H9 (cell line): ENCODE measurements around the gene TRAF7. TPM values are rescaled to one million over a fixed set of nuclear protein-coding genes. Genes with fewer than 3 reads are reported as not detected.
A peak's percentile ranks its signal among the peaks of the same experiment; 100 is the strongest.

ENCODE experiments used
- DNase-seq: peaks from one replicate; pipeline ENCODE4 v3.0.0-alpha.2; 2017
- H2AFZ ChIP-seq: one replicate; pipeline ENCODE4 v1.6.1; 2013; ENCODE audit warnings: mild to moderate bottlenecking, low read length, control low read depth, moderate library complexity
- H2AK5ac ChIP-seq: 2 replicates; pipeline ENCODE4 v1.6.1; 2013; ENCODE audit warnings: low read length, control low read depth, mixed read lengths; ENCODE audit not compliant: insufficient read length
- H2BK120ac ChIP-seq: one replicate; pipeline ENCODE4 v1.6.1; 2013; ENCODE audit warnings: low read depth, mild to moderate bottlenecking, low read length, control low read depth, inconsistent platforms; ENCODE audit not compliant: poor library complexity, severe bottlenecking
- H2BK12ac ChIP-seq: 2 replicates; pipeline ENCODE4 v1.6.1; 2013; ENCODE audit warnings: low read length, control low read depth, mixed read lengths, low read depth; ENCODE audit not compliant: insufficient read length
- H2BK15ac ChIP-seq: 2 replicates; pipeline ENCODE4 v1.6.1; 2013; ENCODE audit warnings: low read depth, low read length, control low read depth
- H2BK20ac ChIP-seq: one replicate; pipeline ENCODE4 v1.6.1; 2013; ENCODE audit warnings: low read depth, mild to moderate bottlenecking, low read length, control low read depth, inconsistent platforms; ENCODE audit not compliant: poor library complexity, severe bottlenecking
- H2BK5ac ChIP-seq: 2 replicates; pipeline ENCODE4 v1.6.1; 2013; ENCODE audit warnings: low read length, control low read depth, mixed read lengths; ENCODE audit not compliant: insufficient read length
- H3K14ac ChIP-seq: 2 replicates; pipeline ENCODE4 v1.6.1; 2013; ENCODE audit warnings: low read length, control low read depth; ENCODE audit not compliant: insufficient read depth
- H3K18ac ChIP-seq: 2 replicates; pipeline ENCODE4 v1.6.1; 2013; ENCODE audit warnings: low read depth, mild to moderate bottlenecking, mixed read lengths, low read length, control low read depth; ENCODE audit not compliant: insufficient read length
- H3K23ac ChIP-seq: 2 replicates; pipeline ENCODE4 v1.6.1; 2013; ENCODE audit warnings: low read length, control low read depth, mixed read lengths, low read depth; ENCODE audit not compliant: insufficient read length
- H3K23me2 ChIP-seq: 2 replicates; pipeline ENCODE4 v1.6.1; 2013; ENCODE audit warnings: low read depth, mild to moderate bottlenecking, mixed read lengths, low read length, control low read depth; ENCODE audit not compliant: insufficient read length, poor library complexity, severe bottlenecking
- H3K27ac ChIP-seq: 2 replicates; pipeline ENCODE4 v1.5.1; 2013; ENCODE audit warnings: low read length, control low read depth, mixed read lengths, low read depth; ENCODE audit not compliant: insufficient read length
- H3K27me3 ChIP-seq: 2 replicates; pipeline ENCODE4 v1.6.1; 2013; ENCODE audit warnings: low read length, control low read depth, inconsistent platforms; ENCODE audit not compliant: insufficient read depth
- H3K4ac ChIP-seq: 2 replicates; pipeline ENCODE4 v1.6.1; 2013; ENCODE audit warnings: low read depth, mild to moderate bottlenecking, control low read depth, inconsistent platforms, low read length, moderate library complexity
- H3K4me1 ChIP-seq: 2 replicates; pipeline ENCODE4 v1.6.1; 2013; ENCODE audit warnings: low read length, control low read depth, inconsistent platforms; ENCODE audit not compliant: insufficient read depth
- H3K4me2 ChIP-seq: 2 replicates; pipeline ENCODE4 v1.6.1; 2013; ENCODE audit warnings: low read length, control low read depth, mixed read lengths; ENCODE audit not compliant: insufficient read length, insufficient read depth
- H3K56ac ChIP-seq: 2 replicates; pipeline ENCODE4 v1.6.1; 2013; ENCODE audit warnings: low read depth, mild to moderate bottlenecking, mixed read lengths, low read length, control low read depth; ENCODE audit not compliant: insufficient read length
- H3K79me1 ChIP-seq: 2 replicates; pipeline ENCODE4 v1.6.1; 2013; ENCODE audit warnings: low read depth, mild to moderate bottlenecking, moderate library complexity, low read length, control low read depth, inconsistent platforms; ENCODE audit not compliant: insufficient read depth, poor library complexity, severe bottlenecking
- H3K79me2 ChIP-seq: 2 replicates; pipeline ENCODE4 v1.6.1; 2013; ENCODE audit warnings: low read length, control low read depth, inconsistent platforms; ENCODE audit not compliant: insufficient read depth
- H3K9ac ChIP-seq: 2 replicates; pipeline ENCODE4 v1.6.1; 2013; ENCODE audit warnings: low read length, control low read depth, mixed read lengths; ENCODE audit not compliant: insufficient read length; ENCODE audit errors: extremely low read depth
- H3K9me3 ChIP-seq: one replicate; pipeline ENCODE4 v1.6.1; 2013; ENCODE audit warnings: low read depth, low read length, inconsistent platforms; ENCODE audit not compliant: control insufficient read depth
- H3T11ph ChIP-seq: one replicate; pipeline ENCODE4 v1.6.1; 2013; ENCODE audit warnings: mild to moderate bottlenecking, low read length, control low read depth, inconsistent platforms
- H4K20me1 ChIP-seq: one replicate; pipeline ENCODE4 v1.6.1; 2013; ENCODE audit not compliant: control insufficient read depth, insufficient read length, insufficient read depth
- H4K5ac ChIP-seq: 2 replicates; pipeline ENCODE4 v1.6.1; 2013; ENCODE audit warnings: low read depth, mild to moderate bottlenecking, mixed read lengths, low read length, control low read depth; ENCODE audit not compliant: insufficient read length
- H4K8ac ChIP-seq: replicated peaks from 2 replicates; pipeline ENCODE4 v1.6.1; 2013; ENCODE audit warnings: low read length, control low read depth, mixed read lengths, low read depth; ENCODE audit not compliant: insufficient read length
- H4K91ac ChIP-seq: 2 replicates; pipeline ENCODE4 v1.6.1; 2013; ENCODE audit warnings: low read depth, mild to moderate bottlenecking, moderate library complexity, mixed read lengths, low read length, control low read depth; ENCODE audit not compliant: insufficient read length
- H3K27ac Mint-ChIP-seq, 3 experiments: 2 replicates in 2 of 3; 3 replicates in 1 of 3; pipeline ENCODE4 v1.8.0; 2020 to 2021; ENCODE audit warnings: mixed read lengths in 3 of 3, mild to moderate bottlenecking in 1 of 3, moderate library complexity in 1 of 3
- H3K27me3 Mint-ChIP-seq: 2 replicates; pipeline ENCODE4 v1.8.0; 2021; ENCODE audit warnings: low read depth, mild to moderate bottlenecking, moderate library complexity, mixed read lengths
- H3K36me3 Mint-ChIP-seq, 3 experiments: 2 replicates in 2 of 3; 3 replicates in 1 of 3; pipeline ENCODE4 v1.8.0; 2020 to 2021; ENCODE audit warnings: low read depth in 3 of 3, mixed read lengths in 3 of 3; ENCODE audit not compliant: insufficient read depth in 1 of 3
- H3K4me1 Mint-ChIP-seq, 2 experiments: 2 replicates each; pipeline ENCODE4 v1.8.0; 2020; ENCODE audit warnings: mixed read lengths in 2 of 2
- H3K4me3 Mint-ChIP-seq, 2 experiments: 2 replicates in 1 of 2; 3 replicates in 1 of 2; pipeline ENCODE4 v1.8.0; 2020 to 2021; ENCODE audit warnings: mild to moderate bottlenecking in 2 of 2, mixed read lengths in 2 of 2, moderate library complexity in 1 of 2
- H3K9me3 Mint-ChIP-seq, 2 experiments: 2 replicates in 1 of 2; 3 replicates in 1 of 2; pipeline ENCODE4 v1.8.0; 2020; ENCODE audit warnings: mild to moderate bottlenecking in 2 of 2, mixed read lengths in 2 of 2, moderate library complexity in 1 of 2
- CTCF ChIP-seq: fragments of 200-600 bp; sonication (generic); conservative IDR thresholded peaks from 3 replicates; pipeline ENCODE4 v1.8.0; 2021; ENCODE audit warnings: antibody characterized with exemption, mild to moderate bottlenecking
- WGBS: extraction: QIAGEN DNeasy Blood & Tissue Kit; methylation state at CpG from one replicate; pipeline ENCODE4 v1.1.7; 2013; ENCODE audit warnings: missing lambda C conversion rate, low lambda C conversion rate, mixed read lengths; ENCODE audit not compliant: insufficient read length; ENCODE audit errors: extremely low coverage; 5-methylcytosine and 5-hydroxymethylcytosine counted together
- total RNA-seq: library from RNA; stranded (reverse); gene quantifications from 2 replicates; pipeline ENCODE4 v1.2.1, GENCODE V29; 2021

Gene TRAF7
- total RNA-seq, 1 experiment from 2014 or later: 108 TPM

- H3K9ac ChIP-seq: no peak within 1 kb of the TSS
- H3K79me1 ChIP-seq: no peaks in the 10 kb centered on the region
- H4K91ac ChIP-seq: no peak within 1 kb of the TSS
- H3K14ac ChIP-seq: no peak within 1 kb of the TSS
- no peaks in the 10 kb centered on the region for H4K20me1 ChIP-seq
- H3K27me3 Mint-ChIP-seq: peaks cover 46% of the 10 kb centered on the region
- peaks cover 8% of the 10 kb centered on the region; the same call in 1 of the 2 replicates for H3K27me3 ChIP-seq
- peak within 1 kb of the TSS; percentile 58 to 83 for H3K4me3 Mint-ChIP-seq
- H3K18ac ChIP-seq: no peak within 1 kb of the TSS
- no peak within 1 kb of the TSS for H4K8ac ChIP-seq
- H2AK5ac ChIP-seq: no peak within 1 kb of the TSS
- no peak within 1 kb of the TSS for H2BK20ac ChIP-seq
- no peaks in the 10 kb centered on the region for H3K36me3 Mint-ChIP-seq
- no CpG with 5 or more reads among the region's 129 CpGs for WGBS
- no peak within 1 kb of the TSS for H3K23ac ChIP-seq
- no peak within 1 kb of the TSS for H2BK5ac ChIP-seq
- no peaks in the 10 kb centered on the region for H3K4me1 ChIP-seq
- no peak for DNase-seq
- no peaks in the 10 kb centered on the region for H3K9me3 Mint-ChIP-seq
- no peaks in the 10 kb centered on the region for H3K79me2 ChIP-seq
- no peak within 1 kb of the TSS for H2BK12ac ChIP-seq
- no peak within 1 kb of the TSS for H3T11ph ChIP-seq
- H3K4me1 Mint-ChIP-seq: peaks cover 4% of the 10 kb centered on the region in 2 experiments; a peak in 1 of 4 replicates
- no peak within 1 kb of the TSS for H2AFZ ChIP-seq
- TF ChIP-seq CTCF: no peak
- H2BK15ac ChIP-seq: no peak within 1 kb of the TSS
- H3K23me2 ChIP-seq: peaks cover 7% of the 10 kb centered on the region
- H3K27ac ChIP-seq: no peak within 1 kb of the TSS
- no peak within 1 kb of the TSS for H3K27ac Mint-ChIP-seq
- H2BK120ac ChIP-seq: no peak within 1 kb of the TSS
- H3K4me2 ChIP-seq: peak within 1 kb of the TSS; percentile 42
- no peaks in the 10 kb centered on the region for H3K9me3 ChIP-seq
- no peak within 1 kb of the TSS for H4K5ac ChIP-seq
- H3K4ac ChIP-seq: no peak within 1 kb of the TSS
- H3K56ac ChIP-seq: no peak within 1 kb of the TSS
Measured at GRCh38 chr16:2196162-2196980, 40.8 kb downstream of the TRAF7 start, which contains the start of gene CASKIN1. Gene CASKIN1, minus strand, starts transcription at chr16:2196605. Its CDS starts 173 bp downstream, at chr16:2196432.
